HepG2 (cell line): ENCODE measurements around the gene DDX1. TPM values are rescaled to one million over a fixed set of nuclear protein-coding genes. Genes with fewer than 3 reads are reported as not detected.

Experiments
- ATAC-seq: fragments of 200-7000 bp; cut with Tn5 transposase; 3 replicates; pipeline ENCODE4 v1.9.1; 2020; ENCODE audit warnings: mild to moderate bottlenecking, moderate library complexity
- BruUV-seq: library from RNA; stranded (reverse); fragments of 400-500 nt; replicated peaks from 2 replicates; lab custom pipeline; 2021; lab: Mats Ljungman, UMichigan
- CTCF ChIA-PET: fragments of 300-600 bp; formaldehyde crosslinking; extraction: SDS; loops from one replicate; lab custom pipeline; 2021; ENCODE audit warnings: low total read pairs, inconsistent platforms, low intra/inter-chr PET ratio; lab: Yijun Ruan, JAX
- POLR2A ChIA-PET: fragments of 350-600 bp; sonication (Branson Sonifier 250); formaldehyde crosslinking; loops from one replicate; lab custom pipeline; 2020; ENCODE audit warnings: antibody characterized with exemption, inconsistent platforms; lab: Yijun Ruan, JAX
- DNase-seq: peaks from one replicate; pipeline ENCODE4 v3.0.0-alpha.2; 2015; ENCODE audit warnings: low spot score
- FAIRE-seq: peaks from 3 replicates; lab custom pipeline; 2011; peaks lifted over from hg19 to GRCh38; lab: Jason Lieb, UNC
- H2AFZ ChIP-seq: one replicate; pipeline ENCODE4 v1.6.1; 2011; ENCODE audit warnings: low read length, inconsistent platforms
- H3K27ac ChIP-seq: fragments of 300-600 bp; 3 replicates; pipeline ENCODE4 v1.8.0; 2011; ENCODE audit warnings: mixed run types, mild to moderate bottlenecking, mixed read lengths, low read length, inconsistent platforms; ENCODE audit not compliant: insufficient read depth; ENCODE audit errors: extremely low read length
- H3K27me3 ChIP-seq, 2 experiments: fragments of 200-600 bp in 1 of 2; 2 replicates in 1 of 2; 3 replicates in 1 of 2; pipeline versions ENCODE4 v1.6.0 to v1.8.0; 2011; ENCODE audit warnings: low read length in 2 of 2, mild to moderate bottlenecking in 2 of 2, moderate library complexity in 2 of 2, inconsistent platforms in 1 of 2; ENCODE audit not compliant: insufficient read depth in 2 of 2, control insufficient read depth in 1 of 2
- H3K36me3 ChIP-seq, 2 experiments: fragments of 200-600 bp in 1 of 2; replicated peaks in 1 of 2; 2 replicates in 1 of 2; 3 replicates in 1 of 2; pipeline versions ENCODE4 v1.5.1 to v1.8.0; 2011; ENCODE audit warnings: low read length in 2 of 2, inconsistent platforms in 1 of 2; ENCODE audit not compliant: insufficient read depth in 2 of 2, control insufficient read depth in 1 of 2
- H3K4me1 ChIP-seq: 2 replicates; pipeline ENCODE4 v1.5.1; 2012; ENCODE audit warnings: low read length, inconsistent platforms; ENCODE audit not compliant: insufficient read depth
- H3K4me2 ChIP-seq: 2 replicates; pipeline ENCODE4 v1.6.0; 2011; ENCODE audit warnings: low read depth, low read length, inconsistent platforms
- H3K4me3 ChIP-seq, 3 experiments: fragments of 200-600 bp in 1 of 3; sonication (generic), shearing (Covaris generic) in 1 of 3; replicated peaks in 1 of 3; 2 replicates each; pipeline ENCODE4 v1.5.1; 2011 to 2016; ENCODE audit warnings: low read length in 3 of 3, inconsistent platforms in 2 of 3, low read depth in 2 of 3, mild to moderate bottlenecking in 2 of 3, control low read depth in 1 of 3, mixed read lengths in 1 of 3; ENCODE audit not compliant: insufficient read depth in 1 of 3
- H3K79me2 ChIP-seq: one replicate; pipeline ENCODE4 v1.6.1; 2011; ENCODE audit warnings: low read length, inconsistent platforms; ENCODE audit not compliant: insufficient read depth
- H3K9ac ChIP-seq: 2 replicates; pipeline ENCODE4 v1.6.0; 2011; ENCODE audit warnings: mild to moderate bottlenecking, low read depth, low read length, inconsistent platforms; ENCODE audit not compliant: insufficient read depth
- H3K9me3 ChIP-seq: 2 replicates; pipeline ENCODE4 v1.5.1; 2012; ENCODE audit warnings: mild to moderate bottlenecking, low read length
- H4K20me1 ChIP-seq: 2 replicates; pipeline ENCODE4 v1.6.0; 2011; ENCODE audit warnings: inconsistent platforms, mild to moderate bottlenecking, low read length, moderate library complexity; ENCODE audit not compliant: insufficient read depth
- CEBPG ChIP-seq: IDR thresholded peaks from 2 replicates; pipeline ENCODE4 v1.6.1; 2016
- EZH2 ChIP-seq: conservative IDR thresholded peaks from 2 replicates; pipeline ENCODE4 v1.6.1; 2012; ENCODE audit warnings: mild to moderate bottlenecking, low read depth, low read length, moderate library complexity
- KDM5A ChIP-seq: fragments of 200-600 bp; sonication (generic); IDR thresholded peaks from 2 replicates; pipeline ENCODE4 v1.7.0; 2018; ENCODE audit warnings: antibody characterized with exemption, mild to moderate bottlenecking, low read length, borderline replicate concordance
- KMT2A ChIP-seq: sonication (generic); formaldehyde crosslinking; IDR thresholded peaks from 2 replicates; pipeline ENCODE4 v1.4.0; 2020; ENCODE audit warnings: missing genetic modification reagents
- NRL ChIP-seq: sonication (generic); formaldehyde crosslinking; IDR thresholded peaks from 2 replicates; pipeline ENCODE4 v1.5.0; 2020; ENCODE audit warnings: missing genetic modification reagents, mild to moderate bottlenecking, moderate library complexity, borderline replicate concordance
- REL ChIP-seq: sonication (generic); formaldehyde crosslinking; conservative IDR thresholded peaks from 2 replicates; pipeline ENCODE4 v1.8.0; 2022; ENCODE audit warnings: mild to moderate bottlenecking, missing genetic modification reagents, moderate library complexity
- RFXAP ChIP-seq: sonication (generic); formaldehyde crosslinking; IDR thresholded peaks from 2 replicates; pipeline ENCODE4 v1.4.0; 2020; ENCODE audit warnings: missing genetic modification reagents, borderline replicate concordance
- SPEN ChIP-seq: sonication (generic); formaldehyde crosslinking; IDR thresholded peaks from 2 replicates; pipeline ENCODE4 v1.5.1; 2020; ENCODE audit warnings: low read depth, mild to moderate bottlenecking, missing genetic modification reagents
- TEAD3 ChIP-seq: optimal IDR thresholded peaks from 2 replicates; pipeline ENCODE3; 2016; ENCODE audit warnings: borderline replicate concordance
- ZFP62 ChIP-seq: sonication (generic); formaldehyde crosslinking; IDR thresholded peaks from 2 replicates; pipeline ENCODE4 v1.4.0; 2020; ENCODE audit warnings: missing genetic modification reagents
- ZNF383 ChIP-seq: sonication (generic); formaldehyde crosslinking; IDR thresholded peaks from 2 replicates; pipeline ENCODE4 v1.4.0; 2020; ENCODE audit warnings: missing genetic modification reagents, mild to moderate bottlenecking, borderline replicate concordance
- ZNF567 ChIP-seq: sonication (generic); formaldehyde crosslinking; IDR thresholded peaks from 2 replicates; pipeline ENCODE4 v1.8.1; 2023; ENCODE audit warnings: mild to moderate bottlenecking, missing genetic modification reagents, borderline replicate concordance
- ZNF629 ChIP-seq: sonication (generic); formaldehyde crosslinking; conservative IDR thresholded peaks from 2 replicates; pipeline ENCODE4 v1.5.0; 2020; ENCODE audit warnings: missing genetic modification reagents
- ZNF773 ChIP-seq: sonication (generic); formaldehyde crosslinking; IDR thresholded peaks from 2 replicates; pipeline ENCODE4 v1.4.0; 2020; ENCODE audit warnings: missing genetic modification reagents, borderline replicate concordance
- WGBS: methylation state at CpG from one replicate; pipeline ENCODE4 v1.1.6; 2017; ENCODE audit warnings: low lambda C conversion rate; 5-methylcytosine and 5-hydroxymethylcytosine counted together
- in situ Hi-C: cut with HindIII; loops from 2 replicates; pipeline ENCODE4 v1.10.0; 2017; ENCODE audit warnings: low pct_unique_long_range_greater_than_20kb; ENCODE audit not compliant: extremely low pct_ligation_motif_present
- intact Hi-C: fragments of 100-400 bp; cut with micrococcal nuclease; formaldehyde crosslinking; loops from one replicate; pipeline ENCODE4 v1.10.0; 2022; ENCODE audit not compliant: unreplicated experiment
- polyA plus RNA-seq, 8 experiments: library from polyadenylated mRNA; depleted of rRNA in 3 of 8; stranded (reverse) in 7 of 8; unstranded in 1 of 8; fragments of >200 nt; fragmentation: Illumina TruSeq in 4 of 8; extraction: Trizol in 4 of 8; gene quantifications; 2 replicates each; pipeline versions ENCODE4 v1.2.1 to v1.2.3, GENCODE V29; 2011 to 2016; ENCODE audit warnings: low read depth in 4 of 8, missing spikeins in 1 of 8, mixed read lengths in 1 of 8; ENCODE audit not compliant: insufficient read depth in 1 of 8
- total RNA-seq, 5 experiments: library from RNA; depleted of rRNA; stranded (reverse); fragments of >200 nt; fragmentation: Illumina TruSeq; extraction: Trizol; gene quantifications; 2 replicates each; pipeline ENCODE4 v1.2.3, GENCODE V29; 2016; ENCODE audit warnings: low read depth in 1 of 5
- TF ChIP-seq, protein P1 (sequence below): sonication (generic); formaldehyde crosslinking; IDR thresholded peaks from 2 replicates; pipeline ENCODE4 v1.4.0; 2020; ENCODE audit warnings: missing genetic modification reagents

The DDX1 gene
- total and polyA plus RNA-seq, 2 of the 13 experiments (the other 11 are each of a cell fraction or from before 2014, with no cell fraction given) = 81.6 to 130 TPM

DNA sequence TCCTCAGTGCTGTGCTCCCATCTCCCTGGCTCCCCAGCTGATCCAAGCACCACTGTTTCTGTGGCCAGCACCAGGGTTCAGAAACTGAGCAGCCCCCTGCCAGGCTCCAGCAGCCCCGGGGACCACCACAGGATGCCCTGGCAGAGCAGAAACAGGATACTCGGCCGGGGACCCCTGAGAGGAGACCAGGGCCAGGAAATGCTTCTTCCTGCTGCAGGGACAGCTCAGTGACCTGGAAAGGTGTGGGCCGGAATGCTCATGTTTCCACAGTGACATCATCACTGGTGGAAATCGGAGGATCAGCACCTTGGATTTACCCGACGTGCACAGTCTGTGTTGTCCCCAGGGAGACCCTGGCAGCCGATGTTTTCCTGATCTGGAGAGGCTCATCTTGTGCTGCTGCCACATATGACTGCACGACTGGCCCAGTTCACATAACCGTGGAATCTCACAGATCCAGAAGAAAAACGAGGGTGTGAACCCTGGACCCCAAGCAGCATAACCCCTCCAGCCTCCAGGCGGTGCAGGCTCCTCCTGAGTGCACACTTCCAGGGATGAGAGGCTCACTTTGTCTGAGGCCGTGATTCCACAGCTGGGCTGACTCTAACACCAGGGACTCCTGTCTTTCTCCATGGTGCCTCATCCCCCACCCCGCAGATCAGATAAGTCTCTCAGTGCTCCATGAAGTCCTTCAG lies 58.0 kb downstream of the DDX1 start:
- CTCF ChIA-PET = no interaction called here
- POLR2A ChIA-PET = no interaction called here
- WGBS = 20% methylated on average over 12 of the region's 14 CpGs
- no peak overlapping the region for H3K27ac ChIP-seq
- ATAC-seq = no peak; the same call in 2 of the 3 replicates
- H3K4me3 ChIP-seq = no peak overlapping the region
- in situ Hi-C loops = loop anchor here (25.0 kb wide), 1 partner anchor 88 kb away; no protein-coding TSS in a partner anchor
- H3K9ac ChIP-seq = no peak overlapping the region
- peaks cover 5 to 47% of the 10 kb centered on the region in 2 experiments; a peak in 4 of 5 replicates for H3K27me3 ChIP-seq
- no peak overlapping the region for H3K4me2 ChIP-seq
- H3K79me2 ChIP-seq = no peaks in the 10 kb centered on the region
- H3K36me3 ChIP-seq = no peaks in the 10 kb centered on the region
- no peak overlapping the region for H2AFZ ChIP-seq
- H3K9me3 ChIP-seq = no peaks in the 10 kb centered on the region
- TF ChIP-seq REL (CRISPR knock-in tag) (no peak), ZNF629 (no peak), ZNF567 (CRISPR knock-in tag) (no peak), KDM5A (no peak), ZFP62 (no peak), EZH2 (no peak), SPEN (no peak), KMT2A (CRISPR knock-in tag) (no peak), ZNF383 (CRISPR knock-in tag) (no peak), NRL (CRISPR knock-in tag) (no peak), RFXAP (CRISPR knock-in tag) (no peak), CEBPG (CRISPR knock-in tag) (no peak), TEAD3 (CRISPR knock-in tag) (no peak), ZNF773 (CRISPR knock-in tag) (no peak)
- TF ChIP-seq, protein P1, sequence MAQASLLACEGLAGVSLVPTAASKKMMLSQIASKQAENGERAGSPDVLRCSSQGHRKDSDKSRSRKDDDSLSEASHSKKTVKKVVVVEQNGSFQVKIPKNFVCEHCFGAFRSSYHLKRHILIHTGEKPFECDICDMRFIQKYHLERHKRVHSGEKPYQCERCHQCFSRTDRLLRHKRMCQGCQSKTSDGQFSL (CRISPR knock-in tag) = no peak
- TF ChIP-seq, all 625 proteins: peak for 0
- H4K20me1 ChIP-seq = no peaks in the 10 kb centered on the region
- no peak for FAIRE-seq
- no TSS peak for BruUV-seq
- DNase-seq = no peak
- intact Hi-C loops = no loop called here
- H3K4me1 ChIP-seq = no peaks in the 10 kb centered on the region
